ENCODE measurements around the gene EXOC7. TPM values are rescaled to one million over a fixed set of nuclear protein-coding genes. Genes with fewer than 3 reads are reported as not detected.

EXOC7 gene
- total and polyA plus RNA-seq, 2 of the 8 experiments (the other 6 are each of a cell fraction or from before 2014, with no cell fraction given) = 77.1 to 92.6 TPM

- H3K14ac ChIP-seq (ENCODE audit: insufficient read length) = no peak overlapping the region
- H2BK20ac ChIP-seq (ENCODE audit: low read length) = no peak overlapping the region
- WGBS, 2 experiments (ENCODE audit: extremely low coverage in 1 of 2, insufficient coverage in 1 of 2, insufficient read length in 1 of 2, insufficient replicate concordance in 2 of 2, low coverage in 1 of 2, low lambda C conversion rate in 2 of 2, missing lambda C conversion rate in 1 of 2) = 18% methylated on average over 7 of the region's 7 CpGs; no CpG with 5 or more reads in 1 of the 2 experiments
- no peaks in the 10 kb centered on the region for H3K36me3 ChIP-seq (ENCODE audit: control insufficient read depth in 2 of 4, insufficient read depth in 4 of 4, low read length in 3 of 4)
- DNase-seq (ENCODE audit: low read depth in 1 of 2, low spot score in 2 of 2) (no peak), FAIRE-seq (no peak)
- peak overlapping the region in 2 of 4 experiments; percentile 10 to 71; a peak in 1 of 8 replicates for H3K4me3 ChIP-seq (ENCODE audit: extremely low read depth in 1 of 4, insufficient read depth in 2 of 4, low read depth in 3 of 4, low read length in 4 of 4)
- H2BK120ac ChIP-seq (replicated peaks; ENCODE audit: low read depth, low read length) = no peak overlapping the region
- POLR2A ChIA-PET (ENCODE audit: partially characterized antibody) = interaction anchor here (1.6 to 9.3 kb wide), 2 partner anchors 15 to 104 kb away, joined by 3 to 70 read pairs; partner anchors contain the start of gene RNF157
- no peaks in the 10 kb centered on the region for H3K79me2 ChIP-seq (ENCODE audit: control insufficient read depth in 1 of 2, insufficient read depth in 2 of 2, low read length in 2 of 2)
- CTCF ChIA-PET (ENCODE audit: partially characterized antibody) = interaction anchor here (0.6 to 41.5 kb wide), 5 partner anchors 15 to 323 kb away, joined by 3 to 778 read pairs (median 10); partner anchors contain the start of gene FOXJ1
- H3K56ac ChIP-seq (replicated peaks; ENCODE audit: insufficient read length, low read depth, low read length) = no peak overlapping the region
- no peak overlapping the region for H4K91ac ChIP-seq (replicated peaks; ENCODE audit: insufficient read length, low read length)
- no peak overlapping the region for H2BK12ac ChIP-seq (ENCODE audit: low read depth, low read length)
- H3K27ac ChIP-seq (ENCODE audit: low read depth, low read length) = no peak overlapping the region
- no peak overlapping the region for H3K9ac ChIP-seq (replicated peaks in 1 of 4; ENCODE audit: extremely low read depth in 1 of 4, low read depth in 3 of 4, low read length in 3 of 4)
- no peaks in the 10 kb centered on the region for H4K20me1 ChIP-seq (replicated peaks in 1 of 2; ENCODE audit: control insufficient read depth in 1 of 2, insufficient read depth in 2 of 2, low read length in 2 of 2)
- no peak overlapping the region for H4K5ac ChIP-seq (ENCODE audit: insufficient read length, low read depth, low read length)
- no peak overlapping the region for H2AFZ ChIP-seq (ENCODE audit: low read length)
- H3K23ac ChIP-seq (ENCODE audit: insufficient read length) = no peak overlapping the region
- H3K4me1 ChIP-seq (replicated peaks in 1 of 4; ENCODE audit: control insufficient read depth in 3 of 4, insufficient read depth in 4 of 4, low read length in 3 of 4) = peaks cover 5 to 73% (median 60%) of the 10 kb centered on the region in 4 experiments
- H3K9me3 ChIP-seq (ENCODE audit: insufficient read depth in 2 of 2, low read depth in 1 of 2, low read length in 1 of 2) = no peaks in the 10 kb centered on the region
- no peaks in the 10 kb centered on the region for H3K79me1 ChIP-seq (ENCODE audit: low read depth, low read length)
- H3K4ac ChIP-seq (replicated peaks; ENCODE audit: insufficient read length, low read depth, low read length) = no peak overlapping the region
- peak overlapping the region; percentile 92; the same call in 1 of the 2 replicates for H2BK15ac ChIP-seq (ENCODE audit: low read length)
- H3K4me2 ChIP-seq (ENCODE audit: insufficient read depth in 1 of 2, low read depth in 2 of 2, low read length in 2 of 2) = peak overlapping the region; percentile 92 to 97
- H3K27me3 ChIP-seq (replicated peaks in 1 of 4; ENCODE audit: control insufficient read depth in 3 of 4, extremely low read depth in 1 of 4, insufficient read depth in 3 of 4, low read length in 3 of 4) = peaks cover 31 to 60% (median 55%) of the 10 kb centered on the region in 4 experiments
- no peak overlapping the region for H4K8ac ChIP-seq (ENCODE audit: extremely low read depth, insufficient read depth, low read length)
- H2BK5ac ChIP-seq (ENCODE audit: low read depth, low read length) = peak overlapping the region; percentile 24; the same call in 1 of the 2 replicates
- no peak overlapping the region for H2AK5ac ChIP-seq (ENCODE audit: low read depth, low read length)
- peaks cover 21% of the 10 kb centered on the region for H3K23me2 ChIP-seq (ENCODE audit: low read depth, low read length)
- peak overlapping the region; percentile 32; the same call in 1 of the 2 replicates for H3K18ac ChIP-seq (ENCODE audit: extremely low read depth, low read length)
- TF ChIP-seq PHF8 (conservative IDR thresholded peaks at IDR 0.05; ENCODE audit: low read depth, low read length) = no peak
- TF ChIP-seq SAP30 (IDR thresholded peaks at IDR 0.05; ENCODE audit: insufficient read depth, insufficient replicate concordance, low read length) = no peak
- no peak for TF ChIP-seq YY1 (IDR thresholded peaks at IDR 0.05; ENCODE audit: low read depth, low read length)
Observed at GRCh38 chr17:76137001-76137350, 33.4 kb upstream of the EXOC7 start.

Measured in H1 (cell line).